ENCODE data around the gene OR6T1. TPM values are rescaled to one million over a fixed set of nuclear protein-coding genes. Genes with fewer than 3 reads are reported as not detected.

The OR6T1 gene
- total and polyA plus RNA-seq, 9 of the 15 experiments (the other 6 are each of a cell fraction or from before 2014, with no cell fraction given), result not detected

DNA sequence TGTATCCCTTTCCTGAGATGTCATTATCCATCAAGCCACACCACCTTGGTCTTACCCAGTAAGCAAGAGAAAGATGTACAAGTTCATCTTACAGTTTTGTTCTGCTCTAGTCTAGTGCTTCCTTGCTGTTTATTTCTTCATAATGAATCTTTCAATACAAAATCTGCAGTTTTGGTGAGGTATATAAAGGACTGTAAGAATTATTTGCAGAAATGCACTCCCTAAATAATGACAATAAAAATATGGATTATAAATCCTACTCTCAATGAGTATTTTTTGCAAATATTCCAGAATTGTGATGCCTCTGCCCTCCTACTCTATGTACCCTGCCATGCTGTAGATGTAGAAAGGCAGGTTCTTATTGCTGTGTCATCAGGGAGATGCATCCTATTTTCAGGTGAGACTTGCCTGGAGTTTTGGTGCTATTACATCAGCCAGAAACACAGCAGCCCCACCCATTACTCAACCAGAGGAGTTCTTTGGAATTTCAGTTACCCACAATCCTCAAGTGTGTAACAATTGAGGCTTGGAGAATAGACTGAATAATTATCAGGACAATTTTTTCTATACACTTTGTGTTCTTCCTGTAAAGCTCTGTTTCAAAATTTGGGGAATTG is 34.2 kb upstream of the OR6T1 start, which contains the start of gene OR10S1 (continued):
- no peak for TF ChIP-seq ETV1 (tag; conservative IDR thresholded peaks at IDR 0.05; ENCODE audit: low read depth)

GRCh38 chr11:123976770-123977560 is 33.3 kb upstream of the OR6T1 start:
- no peaks in the 10 kb centered on the region for H4K20me1 ChIP-seq (replicated peaks; ENCODE audit: control insufficient read depth, insufficient read depth, low read length)
- H3K27ac ChIP-seq (ENCODE audit: extremely low read depth, low read depth, low read length), result no peak overlapping the region
- peaks cover 0 to 7% of the 10 kb centered on the region in 2 experiments; a peak in 1 of 5 replicates for H3K27me3 ChIP-seq (ENCODE audit: control insufficient read depth in 2 of 2, insufficient read depth in 2 of 2, low read length in 2 of 2)
- no peak overlapping the region for H3K4me2 ChIP-seq (ENCODE audit: insufficient read depth, low read length)
- TF ChIP-seq CCNT2 (IDR thresholded peaks at IDR 0.05; ENCODE audit: borderline replicate concordance, extremely low read depth, insufficient read length, low read depth, low read length) (no peak), ETV1 (tag; conservative IDR thresholded peaks at IDR 0.05; ENCODE audit: low read depth) (0 out of 2 replicates have a peak, but pooled peaks have one; percentile 6)
- DNase-seq (ENCODE audit: extremely low read depth in 1 of 4, low spot score in 3 of 4) (no peak), FAIRE-seq (no peak), ATAC-seq (peak; percentile 75)
- no peak overlapping the region for H3K9ac ChIP-seq (ENCODE audit: insufficient read depth in 1 of 2, low read depth in 2 of 2, low read length in 2 of 2)
- H3K9me1 ChIP-seq (ENCODE audit: control insufficient read depth, insufficient read depth, low read length), result no peaks in the 10 kb centered on the region
- no peak overlapping the region for H3K4me3 ChIP-seq
- BruUV-seq (replicated peaks), result no TSS peak
- no peaks in the 10 kb centered on the region for H3K4me1 ChIP-seq (replicated peaks in 1 of 2; ENCODE audit: control insufficient read depth in 2 of 2, insufficient read depth in 2 of 2, low read length in 2 of 2)
- no peaks in the 10 kb centered on the region for H3K36me3 ChIP-seq (ENCODE audit: control insufficient read depth, insufficient read depth, low read length)
- in situ Hi-C loops (cut with MboI) (no loop called here), intact Hi-C loops (cut with micrococcal nuclease) (no loop called here)
- H3K9me3 ChIP-seq (replicated peaks; ENCODE audit: control insufficient read depth, insufficient read depth, low read depth, low read length), result no peaks in the 10 kb centered on the region
- ChIA-PET POLR2A (interaction anchor here (0.7 kb wide), 1 partner anchor 147 kb away, joined by 5 read pairs; no protein-coding TSS in a partner anchor), CTCF (ENCODE audit: low intra/inter-chr PET ratio) (no interaction called here)
- no peaks in the 10 kb centered on the region for H3K79me2 ChIP-seq (ENCODE audit: control insufficient read depth, insufficient read depth, low read length)
- H2AFZ ChIP-seq (ENCODE audit: low read depth, low read length), result no peak overlapping the region
- WGBS (ENCODE audit: insufficient coverage, low coverage, missing lambda C conversion rate), result 13% methylated on average over 18 of the region's 18 CpGs

Measured in K562 (cell line).